Parathyroid adenoma (tissue), 2 donors: ENCODE measurements around the gene ECEL1.

Experiments used
- H2AFZ ChIP-seq: fragments of 300-600 bp; sonication (generic); one replicate; pipeline ENCODE4 v1.7.0; 2017; ENCODE audit warnings: antibody characterized with exemption, mild to moderate bottlenecking
- H3K27ac ChIP-seq: fragments of 300-600 bp; sonication (generic); one replicate; pipeline ENCODE4 v1.7.0; 2017
- H3K27me3 ChIP-seq: fragments of 300-600 bp; sonication (generic); one replicate; pipeline ENCODE4 v1.7.0; 2017; ENCODE audit warnings: low read length; ENCODE audit not compliant: control insufficient read depth, insufficient read depth
- H3K36me3 ChIP-seq: fragments of 300-600 bp; sonication (generic); one replicate; pipeline ENCODE4 v1.7.0; 2017; ENCODE audit warnings: low read length; ENCODE audit not compliant: control insufficient read depth, insufficient read depth
- H3K4me1 ChIP-seq: fragments of 300-600 bp; sonication (generic); one replicate; pipeline ENCODE4 v1.7.0; 2017; ENCODE audit warnings: control low read depth
- H3K4me2 ChIP-seq: fragments of 300-600 bp; sonication (generic); one replicate; pipeline ENCODE4 v1.7.0; 2017; ENCODE audit warnings: low read length
- H3K4me3 ChIP-seq: fragments of 300-600 bp; sonication (generic); one replicate; pipeline ENCODE4 v1.7.0; 2017; ENCODE audit warnings: low read depth, low read length
- H3K79me2 ChIP-seq: fragments of 300-600 bp; sonication (generic); one replicate; pipeline ENCODE4 v1.7.0; 2017; ENCODE audit warnings: control low read depth
- H3K9ac ChIP-seq: fragments of 300-600 bp; sonication (generic); one replicate; pipeline ENCODE4 v1.7.0; 2017; ENCODE audit warnings: mild to moderate bottlenecking
- H3K9me3 ChIP-seq: fragments of 300-600 bp; sonication (generic); one replicate; pipeline ENCODE4 v1.7.0; 2017; ENCODE audit warnings: low read length; ENCODE audit not compliant: control insufficient read depth
- CTCF ChIP-seq: fragments of 300-600 bp; sonication (generic); IDR thresholded peaks from one replicate; pipeline ENCODE4 v1.7.0; 2017; ENCODE audit warnings: antibody characterized with exemption, mild to moderate bottlenecking
- donor health status: primary hyperparathyroidism.

The ECEL1 gene

DNA sequence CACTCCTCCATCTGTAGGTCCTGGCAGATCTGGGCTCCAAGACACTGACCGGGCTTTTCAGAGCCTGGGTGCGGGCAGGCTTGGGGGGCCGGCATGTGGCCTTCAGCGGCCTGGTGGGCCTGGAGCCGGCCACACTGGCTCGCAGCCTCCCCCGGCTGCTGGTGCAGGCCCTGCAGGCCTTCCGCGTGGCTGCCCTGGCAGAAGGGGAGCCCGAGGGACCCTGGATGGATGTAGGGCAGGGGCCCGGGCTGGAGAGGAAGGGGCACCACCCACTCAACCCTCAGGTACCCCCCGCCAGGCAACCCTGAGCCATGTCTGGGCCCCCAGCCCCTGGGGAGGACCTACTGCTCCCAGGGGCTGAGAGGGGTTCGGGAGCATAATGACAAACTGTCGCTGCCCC lies 37.6 kb upstream of the ECEL1 start:
- Histone ChIP-seq H3K27ac (no peak overlapping the region), H3K4me3 (no peak overlapping the region), H3K79me2 (no peaks in the 10 kb centered on the region), H3K27me3 (peaks cover 3% of the 10 kb centered on the region), H3K9me3 (no peaks in the 10 kb centered on the region), H3K4me2 (no peak overlapping the region), H3K4me1 (no peaks in the 10 kb centered on the region), H2AFZ (no peak overlapping the region), H3K36me3 (no peaks in the 10 kb centered on the region), H3K9ac (no peak overlapping the region)
- TF ChIP-seq CTCF = no peak

- no peak for TF ChIP-seq CTCF
- no peaks in the 10 kb centered on the region for H3K9me3 ChIP-seq
- H3K4me1 ChIP-seq = no peaks in the 10 kb centered on the region
- no peaks in the 10 kb centered on the region for H3K36me3 ChIP-seq
- H3K27me3 ChIP-seq = peaks cover 3% of the 10 kb centered on the region
- H3K4me3 ChIP-seq = no peak overlapping the region
- H2AFZ ChIP-seq = no peak overlapping the region
- H3K79me2 ChIP-seq = no peaks in the 10 kb centered on the region
- no peak overlapping the region for H3K9ac ChIP-seq
- H3K27ac ChIP-seq = no peak overlapping the region
- H3K4me2 ChIP-seq = no peak overlapping the region
Observed at GRCh38 chr2:232524771-232525170, 37.1 kb upstream of the ECEL1 start.

- Histone ChIP-seq H3K9ac (no peak overlapping the region), H3K79me2 (no peaks in the 10 kb centered on the region)
Observed at GRCh38 chr2:232523682-232524597, 36.3 kb upstream of the ECEL1 start.

GRCh38 chr2:232523402-232523681 lies 35.7 kb upstream of the ECEL1 start:
- no peak overlapping the region for H3K27ac ChIP-seq
- peaks cover 3% of the 10 kb centered on the region for H3K27me3 ChIP-seq
- H3K4me1 ChIP-seq = no peaks in the 10 kb centered on the region
- H3K79me2 ChIP-seq = no peaks in the 10 kb centered on the region
- no peak for TF ChIP-seq CTCF
- H3K9ac ChIP-seq = no peak overlapping the region
- no peaks in the 10 kb centered on the region for H3K9me3 ChIP-seq
- H2AFZ ChIP-seq = no peak overlapping the region
- H3K4me3 ChIP-seq = no peak overlapping the region
- no peak overlapping the region for H3K4me2 ChIP-seq
- H3K36me3 ChIP-seq = no peaks in the 10 kb centered on the region

More at GRCh38 chr2:232523682-232524597, 36.3 kb upstream of the ECEL1 start:
- H3K4me1 ChIP-seq = no peaks in the 10 kb centered on the region
- H3K4me3 ChIP-seq = no peak overlapping the region
- peak overlapping the region; percentile 38 for H2AFZ ChIP-seq
- H3K27me3 ChIP-seq = peaks cover 3% of the 10 kb centered on the region
- H3K27ac ChIP-seq = no peak overlapping the region
- no peak for TF ChIP-seq CTCF
- H3K9me3 ChIP-seq = no peaks in the 10 kb centered on the region
- peak overlapping the region; percentile 22 for H3K4me2 ChIP-seq
- H3K36me3 ChIP-seq = no peaks in the 10 kb centered on the region
